AG04449 (cell line): ENCODE results near the gene CSGALNACT2.

Source experiments
- CTCF ChIA-PET: fragments of 350-600 bp; formaldehyde crosslinking; extraction: SDS; loops from one replicate; lab custom pipeline; 2021; ENCODE audit warnings: antibody characterized with exemption; lab: Yijun Ruan, JAX
- POLR2A ChIA-PET: fragments of 400-600, 350-600 bp; formaldehyde crosslinking; extraction: SDS; loops from one replicate; lab custom pipeline; 2020; ENCODE audit warnings: antibody characterized with exemption, inconsistent platforms; lab: Yijun Ruan, JAX
- DNase-seq: peaks from one replicate; pipeline ENCODE4 v3.0.0-alpha.2; 2010; ENCODE audit warnings: low read depth, low spot score
- H3K4me3 ChIP-seq: 2 replicates; pipeline ENCODE4 v1.5.1; 2011; ENCODE audit warnings: low read depth, mild to moderate bottlenecking, control low read depth, low read length
- TF ChIP-seq, protein P1 (sequence below): IDR thresholded peaks from one replicate; pipeline ENCODE4 v1.5.1; 2011; ENCODE audit warnings: mild to moderate bottlenecking, moderate library complexity, low read length, control low read depth, inconsistent platforms; ENCODE audit not compliant: insufficient read depth; ENCODE audit errors: missing control alignments

The CSGALNACT2 gene, protein sequence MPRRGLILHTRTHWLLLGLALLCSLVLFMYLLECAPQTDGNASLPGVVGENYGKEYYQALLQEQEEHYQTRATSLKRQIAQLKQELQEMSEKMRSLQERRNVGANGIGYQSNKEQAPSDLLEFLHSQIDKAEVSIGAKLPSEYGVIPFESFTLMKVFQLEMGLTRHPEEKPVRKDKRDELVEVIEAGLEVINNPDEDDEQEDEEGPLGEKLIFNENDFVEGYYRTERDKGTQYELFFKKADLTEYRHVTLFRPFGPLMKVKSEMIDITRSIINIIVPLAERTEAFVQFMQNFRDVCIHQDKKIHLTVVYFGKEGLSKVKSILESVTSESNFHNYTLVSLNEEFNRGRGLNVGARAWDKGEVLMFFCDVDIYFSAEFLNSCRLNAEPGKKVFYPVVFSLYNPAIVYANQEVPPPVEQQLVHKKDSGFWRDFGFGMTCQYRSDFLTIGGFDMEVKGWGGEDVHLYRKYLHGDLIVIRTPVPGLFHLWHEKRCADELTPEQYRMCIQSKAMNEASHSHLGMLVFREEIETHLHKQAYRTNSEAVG

DNA sequence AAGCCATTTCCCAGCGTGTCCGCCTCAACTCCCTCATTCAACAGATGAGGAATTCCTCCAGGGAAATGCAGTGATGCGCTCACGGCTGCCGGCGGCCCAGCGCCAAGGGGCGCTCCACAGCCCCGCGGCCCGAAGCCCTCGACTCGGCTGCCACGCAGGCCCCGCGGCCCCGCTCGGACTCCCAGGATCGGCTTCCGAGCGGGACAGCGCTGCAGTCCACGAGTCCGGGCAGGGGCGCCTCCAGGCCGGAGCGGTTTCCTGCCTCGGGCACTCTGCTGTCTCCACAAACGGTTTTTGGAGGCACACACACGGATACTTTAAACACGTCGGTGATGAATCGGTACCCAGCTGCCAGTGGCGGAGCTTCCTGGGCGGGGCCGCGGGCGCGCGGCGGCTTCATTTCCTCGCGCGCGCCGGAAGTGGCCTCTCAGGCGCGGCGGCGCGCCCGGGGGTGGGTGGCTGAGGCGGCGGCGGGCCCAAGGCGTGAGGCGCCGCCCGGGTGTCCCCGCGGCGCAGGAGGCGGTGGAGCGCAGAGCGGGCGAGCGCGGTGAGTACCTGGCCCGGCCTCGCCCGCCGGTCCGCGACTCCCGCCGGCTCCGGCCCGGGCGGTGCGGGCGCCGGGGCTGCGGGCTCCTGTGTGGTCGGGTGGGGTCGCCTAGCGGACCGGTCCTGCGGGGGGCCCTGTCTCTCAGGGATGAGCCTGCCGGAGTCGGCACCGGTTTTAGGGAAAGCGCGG is at the start of gene CSGALNACT2:
Gene CSGALNACT2, plus strand, starts transcription at position 425 of the 736 bp plus-strand sequence. CDS start 16,705 bp downstream, outside the sequence.
- peak within 1 kb of the TSS; percentile 75 for H3K4me3 ChIP-seq
- CTCF ChIA-PET: interaction anchor here (1.0 kb wide), 1 partner anchor 9 kb away, joined by 5 read pairs; no protein-coding TSS in a partner anchor
- TF ChIP-seq, protein P1, sequence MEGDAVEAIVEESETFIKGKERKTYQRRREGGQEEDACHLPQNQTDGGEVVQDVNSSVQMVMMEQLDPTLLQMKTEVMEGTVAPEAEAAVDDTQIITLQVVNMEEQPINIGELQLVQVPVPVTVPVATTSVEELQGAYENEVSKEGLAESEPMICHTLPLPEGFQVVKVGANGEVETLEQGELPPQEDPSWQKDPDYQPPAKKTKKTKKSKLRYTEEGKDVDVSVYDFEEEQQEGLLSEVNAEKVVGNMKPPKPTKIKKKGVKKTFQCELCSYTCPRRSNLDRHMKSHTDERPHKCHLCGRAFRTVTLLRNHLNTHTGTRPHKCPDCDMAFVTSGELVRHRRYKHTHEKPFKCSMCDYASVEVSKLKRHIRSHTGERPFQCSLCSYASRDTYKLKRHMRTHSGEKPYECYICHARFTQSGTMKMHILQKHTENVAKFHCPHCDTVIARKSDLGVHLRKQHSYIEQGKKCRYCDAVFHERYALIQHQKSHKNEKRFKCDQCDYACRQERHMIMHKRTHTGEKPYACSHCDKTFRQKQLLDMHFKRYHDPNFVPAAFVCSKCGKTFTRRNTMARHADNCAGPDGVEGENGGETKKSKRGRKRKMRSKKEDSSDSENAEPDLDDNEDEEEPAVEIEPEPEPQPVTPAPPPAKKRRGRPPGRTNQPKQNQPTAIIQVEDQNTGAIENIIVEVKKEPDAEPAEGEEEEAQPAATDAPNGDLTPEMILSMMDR: no peak
- POLR2A ChIA-PET: interaction anchor here (0.7 to 1.4 kb wide), 6 partner anchors 9 to 355 kb away, joined by 3 to 9 read pairs (median 3); partner anchors contain the start of gene BMS1
- no peak for DNase-seq

DNA sequence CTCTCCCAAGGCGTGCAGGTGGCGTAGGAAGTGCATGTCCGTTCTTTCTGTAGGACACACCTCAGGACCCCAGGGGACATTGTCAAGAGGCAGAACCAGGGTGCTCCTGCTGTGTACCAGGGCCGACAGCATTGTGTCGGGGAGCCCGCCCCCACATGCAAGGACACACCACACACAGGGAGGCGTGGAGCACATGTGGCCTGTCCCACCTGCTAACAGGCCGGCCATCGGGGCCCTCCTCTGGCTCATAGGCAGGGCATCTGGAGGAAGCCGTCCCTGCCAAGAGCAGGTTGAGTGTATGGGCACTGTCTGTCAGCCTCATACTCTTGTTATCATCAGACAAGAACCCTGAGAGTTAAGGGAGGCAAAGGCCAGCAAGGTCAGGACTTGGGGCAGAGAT is 48.7 kb upstream of the CSGALNACT2 start:
- TF ChIP-seq, protein P1: no peak
- ChIA-PET POLR2A (no interaction called here), CTCF (no interaction called here)

DNA sequence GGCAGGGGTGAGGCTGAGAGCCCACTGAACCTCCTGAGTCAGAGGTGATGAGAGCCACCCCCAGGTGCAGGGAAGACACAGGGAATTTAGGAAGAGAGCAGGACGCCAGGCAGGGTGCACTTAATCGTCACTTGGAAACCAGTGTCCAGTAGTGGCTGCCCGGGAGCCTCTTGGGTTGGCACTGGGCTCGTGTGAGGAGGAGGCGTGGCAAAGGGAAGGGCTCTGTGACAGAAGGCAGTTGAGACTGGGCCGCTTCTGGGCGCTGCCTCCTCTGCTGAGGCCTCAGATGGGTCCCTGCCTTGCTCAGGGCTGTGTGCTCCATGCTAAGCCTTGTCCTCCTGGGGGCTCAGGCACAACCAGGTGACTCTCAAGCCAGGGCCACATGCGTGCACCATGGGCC is 48.1 kb upstream of the CSGALNACT2 start:
- TF ChIP-seq, protein P1: no peak
- no peak for DNase-seq
- ChIA-PET POLR2A (no interaction called here), CTCF (no interaction called here)
- no peak overlapping the region for H3K4me3 ChIP-seq

More for the DNA sequence above, 48.7 kb upstream of the CSGALNACT2 start:
- DNase-seq: no peak
- H3K4me3 ChIP-seq: no peak overlapping the region

DNA sequence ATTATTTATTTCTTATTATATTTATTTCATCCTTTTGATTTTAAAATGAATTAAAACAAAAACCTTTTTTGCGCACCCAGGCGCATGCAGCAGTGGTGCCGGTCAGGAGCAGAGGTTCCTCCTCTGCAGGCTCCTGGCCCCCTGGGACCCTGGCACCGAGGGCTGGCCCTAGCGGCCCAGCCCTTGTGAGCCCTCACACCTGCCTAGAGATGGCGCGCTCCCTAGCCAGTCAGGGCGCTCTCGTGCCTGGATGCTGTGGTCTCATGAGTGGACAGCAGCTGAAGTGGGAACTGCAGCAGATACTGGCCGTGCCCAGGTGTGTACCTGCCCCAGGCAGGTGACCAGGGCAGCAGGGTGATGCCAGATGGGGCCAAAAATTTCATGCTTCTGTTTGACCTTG is 47.6 kb upstream of the CSGALNACT2 start:
- CTCF ChIA-PET: no interaction called here

DNA sequence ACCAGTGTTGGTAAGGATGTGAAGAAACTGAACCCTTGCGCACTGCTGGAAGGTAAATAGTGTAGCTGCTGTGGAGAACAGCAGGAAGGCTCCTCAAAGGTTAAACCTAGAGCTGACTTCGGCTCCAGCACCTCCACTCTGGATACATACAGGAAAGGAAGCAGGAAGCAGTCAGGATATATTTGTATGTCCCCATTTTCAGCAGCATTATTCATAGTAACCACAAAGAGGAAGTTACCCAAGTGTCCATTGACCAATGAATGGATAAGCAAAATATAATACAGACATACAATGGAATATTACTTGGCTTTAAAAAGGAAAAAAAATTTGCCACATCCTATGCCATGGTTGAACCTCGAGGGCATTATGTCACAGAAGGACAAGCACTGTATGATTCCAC is 46.4 kb upstream of the CSGALNACT2 start:
- ChIA-PET CTCF (no interaction called here), POLR2A (no interaction called here)
- TF ChIP-seq, protein P1: no peak
- no peak overlapping the region for H3K4me3 ChIP-seq
- DNase-seq: no peak

More for the DNA sequence above, 47.6 kb upstream of the CSGALNACT2 start:
- DNase-seq: no peak
- H3K4me3 ChIP-seq: no peak overlapping the region
- TF ChIP-seq, protein P1: no peak
- POLR2A ChIA-PET: no interaction called here
